ENCODE data around the gene LMLN.
"Not testable (repeated sequence)": the region's sequence is repeated elsewhere in the genome, so short reads cannot be mapped to it uniquely, and the experiment has no call there.

LMLN gene

DNA sequence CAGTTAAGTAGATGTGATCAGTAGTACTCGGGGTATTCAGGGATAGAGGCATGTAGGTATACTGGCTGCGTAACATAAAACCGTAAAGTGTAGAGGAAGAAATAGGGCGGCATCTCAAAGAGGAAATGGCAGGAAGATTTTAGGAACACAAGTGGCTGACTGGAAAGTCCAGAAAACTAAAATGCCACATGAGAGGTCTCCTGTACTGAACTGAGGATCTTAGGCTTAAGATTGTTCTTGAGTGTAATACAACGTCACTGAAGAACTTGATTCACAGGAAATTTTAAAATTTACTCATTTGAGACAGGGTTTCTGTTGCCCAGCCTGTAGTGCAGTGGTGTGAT lies 2.3 kb upstream of the LMLN start:
- DNase-seq (ENCODE audit: low read depth) = no peak

GRCh38 chr3:197958346-197958745 lies 1.7 kb upstream of the LMLN start:
- no peak for DNase-seq (ENCODE audit: low read depth)

DNA sequence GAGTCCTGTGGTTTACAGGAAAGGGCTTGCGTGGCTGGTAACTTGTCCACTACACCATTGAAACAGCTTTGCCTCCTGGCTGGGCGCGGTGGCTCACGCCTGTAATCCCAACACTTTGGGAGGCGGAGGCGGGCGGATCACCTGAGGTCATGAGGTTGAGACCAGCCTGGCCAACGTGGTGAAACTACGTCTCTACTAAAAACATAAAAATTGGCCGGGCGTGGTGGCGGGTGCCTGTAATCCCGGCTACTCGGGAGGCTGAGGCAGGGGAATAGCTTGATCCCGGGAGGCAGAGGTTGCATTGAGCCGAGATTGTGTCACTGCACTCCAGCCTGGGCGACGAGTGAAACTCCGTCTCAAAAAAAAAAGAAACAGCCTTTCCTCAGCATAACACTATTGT lies 1.2 kb upstream of the LMLN start:
- not testable (repeated sequence) for DNase-seq (ENCODE audit: low read depth)

DNA sequence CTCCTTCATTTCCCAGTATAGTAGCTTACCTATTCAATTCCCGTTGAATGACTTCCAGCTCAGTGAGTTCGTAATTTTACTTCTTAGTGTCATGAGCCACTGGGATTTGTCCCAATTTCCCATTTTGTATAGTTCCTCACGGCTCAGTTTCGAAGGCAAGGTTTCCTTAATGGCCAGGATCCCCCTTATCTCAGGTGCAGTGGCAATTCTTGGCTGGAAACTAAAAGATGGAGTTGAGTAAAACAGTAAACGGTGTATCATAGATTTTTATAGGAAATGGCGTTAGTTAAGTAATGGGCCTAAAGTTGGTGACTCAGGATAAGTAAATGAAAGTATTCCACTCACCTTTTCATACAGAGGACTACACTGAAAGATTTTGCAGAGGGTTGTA lies 522 bp upstream of the LMLN start:
- DNase-seq (ENCODE audit: low read depth) = no peak

GRCh38 chr3:197960694-197961581 lies 921 bp downstream of the LMLN start:
- DNase-seq (ENCODE audit: low read depth) = no peak

- no peak for DNase-seq (ENCODE audit: low read depth)
These were observed 1.5 kb downstream of the LMLN start for GRCh38 chr3:197961582-197961945.

GRCh38 chr3:197963019-197963637 lies 3.1 kb downstream of the LMLN start:
- no peak for DNase-seq (ENCODE audit: low read depth)

DNA sequence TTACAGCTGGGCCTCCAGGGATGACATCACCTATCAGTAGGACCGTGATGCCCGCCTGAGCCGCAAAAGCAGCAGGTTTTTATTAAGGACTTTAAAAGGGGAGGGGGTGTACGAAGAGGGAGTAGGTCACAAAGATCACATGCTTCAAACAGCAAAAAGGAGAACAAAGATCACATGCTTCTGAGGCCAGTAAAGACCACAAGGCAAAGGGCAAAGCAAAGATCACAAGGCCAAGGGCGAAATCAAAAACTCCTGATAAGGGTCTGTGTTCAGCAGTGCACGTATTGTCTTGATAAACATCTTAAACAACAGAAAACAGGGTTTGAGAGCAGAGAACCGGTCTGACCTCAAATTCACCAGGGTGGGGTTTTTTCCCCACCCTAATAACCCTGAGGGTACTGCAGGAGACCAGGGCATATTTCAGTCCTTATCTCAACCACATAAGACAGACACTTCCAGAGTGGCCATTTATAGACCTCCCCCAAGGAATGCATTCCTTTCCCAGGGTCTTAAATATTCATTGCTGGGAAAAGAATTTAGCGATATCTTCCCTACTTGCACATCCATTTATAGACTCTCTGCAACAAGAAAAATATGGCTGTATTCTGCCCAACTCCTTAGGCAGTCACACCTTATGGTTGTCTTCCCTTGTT lies 7.4 kb downstream of the LMLN start:
- not testable (repeated sequence) for DNase-seq (ENCODE audit: low read depth)

- DNase-seq (ENCODE audit: low read depth) = no peak
These were observed 10.6 kb downstream of the LMLN start for GRCh38 chr3:197970588-197970987.

- no peak for DNase-seq (ENCODE audit: low read depth)
These were observed 14.0 kb downstream of the LMLN start for GRCh38 chr3:197974016-197974415.

DNA sequence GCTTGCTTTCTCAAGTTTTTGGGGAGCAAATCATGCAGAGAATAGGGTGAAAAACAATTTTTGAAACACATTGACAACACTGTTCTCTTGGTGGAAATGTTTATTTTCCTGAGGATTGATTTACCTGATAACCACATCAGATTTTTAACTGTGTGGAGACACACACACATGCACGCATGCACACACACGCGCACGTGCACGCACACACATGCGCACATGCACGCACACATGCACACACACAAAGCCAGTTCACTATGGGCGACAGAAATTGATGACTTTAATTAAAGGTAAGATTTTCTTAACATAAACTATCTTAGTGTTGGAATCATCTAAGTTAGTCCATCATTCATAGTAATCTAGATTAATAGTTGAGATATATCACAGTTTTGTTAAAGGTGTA lies 15.3 kb downstream of the LMLN start:
- no peak for DNase-seq (ENCODE audit: low read depth)

GRCh38 chr3:197983076-197983475 lies 23.1 kb downstream of the LMLN start:
- DNase-seq (ENCODE audit: low read depth) = no peak

GRCh38 chr3:197989651-197990050 lies 29.6 kb downstream of the LMLN start:
- no peak for DNase-seq (ENCODE audit: low read depth)

DNA sequence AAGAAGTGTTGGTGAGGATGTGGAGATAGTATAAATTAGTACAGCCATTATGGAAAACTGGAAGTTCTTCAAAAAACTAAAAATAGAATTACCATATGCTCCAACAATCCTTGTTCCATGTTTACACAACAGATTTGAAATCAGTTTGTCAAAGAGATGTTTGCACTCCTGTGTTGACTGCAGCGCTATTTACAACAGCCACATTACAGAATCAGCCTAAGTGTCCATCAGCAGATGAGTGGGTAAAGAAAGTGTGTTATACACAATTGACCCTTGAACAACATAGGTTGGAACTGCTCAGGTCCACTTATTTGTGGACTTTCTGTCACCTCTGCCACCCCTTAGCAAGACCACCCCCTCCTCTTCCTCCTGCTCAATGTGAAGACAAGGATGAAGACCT lies 34.7 kb downstream of the LMLN start:
- no peak for DNase-seq (ENCODE audit: low read depth)

- DNase-seq (ENCODE audit: low read depth) = no peak
These were observed 36.8 kb downstream of the LMLN start for GRCh38 chr3:197996855-197997254.

GRCh38 chr3:197997936-197998335 lies 37.9 kb downstream of the LMLN start:
- DNase-seq (ENCODE audit: low read depth) = no peak

GRCh38 chr3:198017090-198017489 lies 57.1 kb downstream of the LMLN start:
- DNase-seq (ENCODE audit: low read depth) = no peak

- no peak for DNase-seq (ENCODE audit: low read depth)
These were observed 58.4 kb downstream of the LMLN start for GRCh38 chr3:198018416-198018815.

DNA sequence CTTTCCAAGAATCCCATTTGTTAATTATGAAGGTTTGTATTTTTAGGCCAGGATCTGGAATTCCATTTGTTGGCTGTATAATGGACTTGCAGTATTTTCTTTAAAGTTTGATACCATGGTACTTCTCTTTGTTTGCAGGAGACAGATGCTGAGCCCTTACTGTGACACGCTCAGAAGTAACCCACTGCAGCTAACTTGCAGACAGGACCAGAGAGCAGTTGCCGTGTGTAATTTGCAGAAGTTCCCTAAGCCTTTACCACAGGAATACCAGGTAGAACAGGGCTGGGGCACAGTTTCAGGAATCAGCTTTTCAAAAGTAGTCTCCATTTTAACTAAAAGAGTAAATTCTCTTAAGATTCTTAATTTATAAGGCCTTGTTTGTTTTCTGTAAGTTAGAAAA lies 59.1 kb downstream of the LMLN start:
- no peak for DNase-seq (ENCODE audit: low read depth)

- no peak for DNase-seq (ENCODE audit: low read depth)
These were observed 61.3 kb downstream of the LMLN start for GRCh38 chr3:198021320-198021719.

DNA sequence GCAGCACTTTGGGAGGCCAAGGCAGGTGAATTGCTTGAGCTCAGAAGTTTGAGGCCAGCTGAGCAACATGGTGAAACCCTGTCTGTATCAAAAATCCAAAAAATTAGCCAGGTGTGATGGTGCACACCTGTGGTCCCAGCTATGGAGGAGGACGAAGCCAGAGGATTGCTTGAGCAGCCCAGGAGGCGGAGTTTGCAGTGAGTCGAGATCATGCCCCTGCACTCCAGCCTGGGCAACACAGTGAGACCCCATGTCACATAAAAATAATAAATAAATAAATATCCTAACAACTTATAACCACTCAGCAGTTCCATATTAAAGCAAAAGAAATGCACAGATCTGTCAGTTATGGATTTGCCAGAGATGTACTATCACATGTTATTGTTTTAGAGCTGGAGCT lies 62.6 kb downstream of the LMLN start:
- DNase-seq (ENCODE audit: low read depth) = no peak

DNA sequence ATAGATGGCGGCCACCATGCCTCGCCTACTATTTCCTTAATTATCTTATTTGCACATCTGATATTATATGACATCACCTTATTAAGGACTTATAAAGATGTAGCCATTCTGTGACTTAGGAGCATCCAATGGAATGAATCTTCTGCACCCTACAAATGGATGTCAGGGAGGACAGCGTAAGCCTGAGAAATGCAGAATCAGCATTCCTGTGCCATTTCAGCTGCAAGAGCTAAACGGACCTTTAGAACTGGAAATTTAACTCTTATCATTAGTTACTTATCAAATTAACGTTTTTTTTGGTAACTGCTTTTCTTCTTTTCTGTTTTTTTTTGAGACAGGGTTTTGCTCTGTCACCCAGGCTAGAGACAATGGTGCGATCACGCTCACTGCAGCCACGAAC lies 65.6 kb downstream of the LMLN start:
- no peak for DNase-seq (ENCODE audit: low read depth)

- DNase-seq (ENCODE audit: low read depth) = no peak
These were observed 66.6 kb downstream of the LMLN start for GRCh38 chr3:198026620-198027019.
